H9 (cell line): Measurements from ENCODE around the gene IFNA4. TPM values are rescaled to one million over a fixed set of nuclear protein-coding genes. Genes with fewer than 3 reads are reported as not detected.

Experiments used
- DNase-seq: peaks from one replicate; pipeline ENCODE4 v3.0.0-alpha.2; 2017
- H2AFZ ChIP-seq: one replicate; pipeline ENCODE4 v1.6.1; 2013; ENCODE audit warnings: mild to moderate bottlenecking, low read length, control low read depth, moderate library complexity
- H2AK5ac ChIP-seq: 2 replicates; pipeline ENCODE4 v1.6.1; 2013; ENCODE audit warnings: low read length, control low read depth, mixed read lengths; ENCODE audit not compliant: insufficient read length
- H2BK120ac ChIP-seq: one replicate; pipeline ENCODE4 v1.6.1; 2013; ENCODE audit warnings: low read depth, mild to moderate bottlenecking, low read length, control low read depth, inconsistent platforms; ENCODE audit not compliant: poor library complexity, severe bottlenecking
- H2BK12ac ChIP-seq: 2 replicates; pipeline ENCODE4 v1.6.1; 2013; ENCODE audit warnings: low read length, control low read depth, mixed read lengths, low read depth; ENCODE audit not compliant: insufficient read length
- H2BK15ac ChIP-seq: 2 replicates; pipeline ENCODE4 v1.6.1; 2013; ENCODE audit warnings: low read depth, low read length, control low read depth
- H2BK20ac ChIP-seq: one replicate; pipeline ENCODE4 v1.6.1; 2013; ENCODE audit warnings: low read depth, mild to moderate bottlenecking, low read length, control low read depth, inconsistent platforms; ENCODE audit not compliant: poor library complexity, severe bottlenecking
- H2BK5ac ChIP-seq: 2 replicates; pipeline ENCODE4 v1.6.1; 2013; ENCODE audit warnings: low read length, control low read depth, mixed read lengths; ENCODE audit not compliant: insufficient read length
- H3K14ac ChIP-seq: 2 replicates; pipeline ENCODE4 v1.6.1; 2013; ENCODE audit warnings: low read length, control low read depth; ENCODE audit not compliant: insufficient read depth
- H3K18ac ChIP-seq: 2 replicates; pipeline ENCODE4 v1.6.1; 2013; ENCODE audit warnings: low read depth, mild to moderate bottlenecking, mixed read lengths, low read length, control low read depth; ENCODE audit not compliant: insufficient read length
- H3K23ac ChIP-seq: 2 replicates; pipeline ENCODE4 v1.6.1; 2013; ENCODE audit warnings: low read length, control low read depth, mixed read lengths, low read depth; ENCODE audit not compliant: insufficient read length
- H3K23me2 ChIP-seq: 2 replicates; pipeline ENCODE4 v1.6.1; 2013; ENCODE audit warnings: low read depth, mild to moderate bottlenecking, mixed read lengths, low read length, control low read depth; ENCODE audit not compliant: insufficient read length, poor library complexity, severe bottlenecking
- H3K27ac ChIP-seq: 2 replicates; pipeline ENCODE4 v1.5.1; 2013; ENCODE audit warnings: low read length, control low read depth, mixed read lengths, low read depth; ENCODE audit not compliant: insufficient read length
- H3K27me3 ChIP-seq: 2 replicates; pipeline ENCODE4 v1.6.1; 2013; ENCODE audit warnings: low read length, control low read depth, inconsistent platforms; ENCODE audit not compliant: insufficient read depth
- H3K4ac ChIP-seq: 2 replicates; pipeline ENCODE4 v1.6.1; 2013; ENCODE audit warnings: low read depth, mild to moderate bottlenecking, control low read depth, inconsistent platforms, low read length, moderate library complexity
- H3K4me1 ChIP-seq: 2 replicates; pipeline ENCODE4 v1.6.1; 2013; ENCODE audit warnings: low read length, control low read depth, inconsistent platforms; ENCODE audit not compliant: insufficient read depth
- H3K4me2 ChIP-seq: 2 replicates; pipeline ENCODE4 v1.6.1; 2013; ENCODE audit warnings: low read length, control low read depth, mixed read lengths; ENCODE audit not compliant: insufficient read length, insufficient read depth
- H3K56ac ChIP-seq: 2 replicates; pipeline ENCODE4 v1.6.1; 2013; ENCODE audit warnings: low read depth, mild to moderate bottlenecking, mixed read lengths, low read length, control low read depth; ENCODE audit not compliant: insufficient read length
- H3K79me1 ChIP-seq: 2 replicates; pipeline ENCODE4 v1.6.1; 2013; ENCODE audit warnings: low read depth, mild to moderate bottlenecking, moderate library complexity, low read length, control low read depth, inconsistent platforms; ENCODE audit not compliant: insufficient read depth, poor library complexity, severe bottlenecking
- H3K79me2 ChIP-seq: 2 replicates; pipeline ENCODE4 v1.6.1; 2013; ENCODE audit warnings: low read length, control low read depth, inconsistent platforms; ENCODE audit not compliant: insufficient read depth
- H3K9ac ChIP-seq: 2 replicates; pipeline ENCODE4 v1.6.1; 2013; ENCODE audit warnings: low read length, control low read depth, mixed read lengths; ENCODE audit not compliant: insufficient read length; ENCODE audit errors: extremely low read depth
- H3K9me3 ChIP-seq: one replicate; pipeline ENCODE4 v1.6.1; 2013; ENCODE audit warnings: low read depth, low read length, inconsistent platforms; ENCODE audit not compliant: control insufficient read depth
- H3T11ph ChIP-seq: one replicate; pipeline ENCODE4 v1.6.1; 2013; ENCODE audit warnings: mild to moderate bottlenecking, low read length, control low read depth, inconsistent platforms
- H4K20me1 ChIP-seq: one replicate; pipeline ENCODE4 v1.6.1; 2013; ENCODE audit not compliant: control insufficient read depth, insufficient read length, insufficient read depth
- H4K5ac ChIP-seq: 2 replicates; pipeline ENCODE4 v1.6.1; 2013; ENCODE audit warnings: low read depth, mild to moderate bottlenecking, mixed read lengths, low read length, control low read depth; ENCODE audit not compliant: insufficient read length
- H4K8ac ChIP-seq: replicated peaks from 2 replicates; pipeline ENCODE4 v1.6.1; 2013; ENCODE audit warnings: low read length, control low read depth, mixed read lengths, low read depth; ENCODE audit not compliant: insufficient read length
- H4K91ac ChIP-seq: 2 replicates; pipeline ENCODE4 v1.6.1; 2013; ENCODE audit warnings: low read depth, mild to moderate bottlenecking, moderate library complexity, mixed read lengths, low read length, control low read depth; ENCODE audit not compliant: insufficient read length
- H3K27ac Mint-ChIP-seq, 3 experiments: 2 replicates in 2 of 3; 3 replicates in 1 of 3; pipeline ENCODE4 v1.8.0; 2020 to 2021; ENCODE audit warnings: mixed read lengths in 3 of 3, mild to moderate bottlenecking in 1 of 3, moderate library complexity in 1 of 3
- H3K27me3 Mint-ChIP-seq: 2 replicates; pipeline ENCODE4 v1.8.0; 2021; ENCODE audit warnings: low read depth, mild to moderate bottlenecking, moderate library complexity, mixed read lengths
- H3K36me3 Mint-ChIP-seq, 3 experiments: 2 replicates in 2 of 3; 3 replicates in 1 of 3; pipeline ENCODE4 v1.8.0; 2020 to 2021; ENCODE audit warnings: low read depth in 3 of 3, mixed read lengths in 3 of 3; ENCODE audit not compliant: insufficient read depth in 1 of 3
- H3K4me1 Mint-ChIP-seq, 2 experiments: 2 replicates each; pipeline ENCODE4 v1.8.0; 2020; ENCODE audit warnings: mixed read lengths in 2 of 2
- H3K4me3 Mint-ChIP-seq, 2 experiments: 2 replicates in 1 of 2; 3 replicates in 1 of 2; pipeline ENCODE4 v1.8.0; 2020 to 2021; ENCODE audit warnings: mild to moderate bottlenecking in 2 of 2, mixed read lengths in 2 of 2, moderate library complexity in 1 of 2
- H3K9me3 Mint-ChIP-seq, 2 experiments: 2 replicates in 1 of 2; 3 replicates in 1 of 2; pipeline ENCODE4 v1.8.0; 2020; ENCODE audit warnings: mild to moderate bottlenecking in 2 of 2, mixed read lengths in 2 of 2, moderate library complexity in 1 of 2
- CTCF ChIP-seq: fragments of 200-600 bp; sonication (generic); conservative IDR thresholded peaks from 3 replicates; pipeline ENCODE4 v1.8.0; 2021; ENCODE audit warnings: antibody characterized with exemption, mild to moderate bottlenecking
- WGBS: extraction: QIAGEN DNeasy Blood & Tissue Kit; methylation state at CpG from one replicate; pipeline ENCODE4 v1.1.7; 2013; ENCODE audit warnings: missing lambda C conversion rate, low lambda C conversion rate, mixed read lengths; ENCODE audit not compliant: insufficient read length; ENCODE audit errors: extremely low coverage; 5-methylcytosine and 5-hydroxymethylcytosine counted together
- total RNA-seq: library from RNA; stranded (reverse); gene quantifications from 2 replicates; pipeline ENCODE4 v1.2.1, GENCODE V29; 2021

The IFNA4 gene
- total RNA-seq, 1 experiment from 2014 or later = not detected

GRCh38 chr9:21153336-21154017, 33.9 kb downstream of the IFNA4 start:
- Histone ChIP-seq H3K27me3 (no peaks in the 10 kb centered on the region), H3K9ac (no peak overlapping the region), H2BK15ac (no peak overlapping the region), H3K79me2 (no peaks in the 10 kb centered on the region), H2BK20ac (no peak overlapping the region), H4K20me1 (no peaks in the 10 kb centered on the region), H3K18ac (no peak overlapping the region), H2BK120ac (no peak overlapping the region), H3K4me2 (no peak overlapping the region), H3K4me1 (no peaks in the 10 kb centered on the region; the same call in 1 of the 2 replicates), H2BK5ac (no peak overlapping the region), H2AK5ac (no peak overlapping the region), H2AFZ (peak overlapping the region; percentile 3), H3K79me1 (no peaks in the 10 kb centered on the region), H3T11ph (no peak overlapping the region), H3K27ac (no peak overlapping the region), H4K5ac (no peak overlapping the region), H3K23me2 (no peaks in the 10 kb centered on the region), H4K8ac (no peak overlapping the region), H3K56ac (no peak overlapping the region), H4K91ac (no peak overlapping the region), H3K14ac (no peak overlapping the region), H3K9me3 (no peaks in the 10 kb centered on the region), H2BK12ac (no peak overlapping the region), H3K23ac (no peak overlapping the region), H3K4ac (no peak overlapping the region)
- Mint-ChIP-seq H3K27me3 (no peaks in the 10 kb centered on the region; the same call in 1 of the 2 replicates), H3K4me3 (no peak overlapping the region), H3K36me3 (no peaks in the 10 kb centered on the region), H3K4me1 (peaks cover 5 to 6% of the 10 kb centered on the region in 2 experiments; a peak in 3 of 4 replicates), H3K27ac (no peak overlapping the region), H3K9me3 (peaks cover 0 to 3% of the 10 kb centered on the region in 2 experiments; a peak in 2 of 5 replicates)
- WGBS = no CpG with 5 or more reads among the region's 3 CpGs
- TF ChIP-seq CTCF = no peak
- DNase-seq = peak; percentile 45
